ENCODE data around the gene USF1.
A peak's percentile ranks its signal among the peaks of the same experiment; 100 is the strongest.
"Not testable (repeated sequence)": the region's sequence is repeated elsewhere in the genome, so short reads cannot be mapped to it uniquely, and the experiment has no call there.

Gene USF1

DNA sequence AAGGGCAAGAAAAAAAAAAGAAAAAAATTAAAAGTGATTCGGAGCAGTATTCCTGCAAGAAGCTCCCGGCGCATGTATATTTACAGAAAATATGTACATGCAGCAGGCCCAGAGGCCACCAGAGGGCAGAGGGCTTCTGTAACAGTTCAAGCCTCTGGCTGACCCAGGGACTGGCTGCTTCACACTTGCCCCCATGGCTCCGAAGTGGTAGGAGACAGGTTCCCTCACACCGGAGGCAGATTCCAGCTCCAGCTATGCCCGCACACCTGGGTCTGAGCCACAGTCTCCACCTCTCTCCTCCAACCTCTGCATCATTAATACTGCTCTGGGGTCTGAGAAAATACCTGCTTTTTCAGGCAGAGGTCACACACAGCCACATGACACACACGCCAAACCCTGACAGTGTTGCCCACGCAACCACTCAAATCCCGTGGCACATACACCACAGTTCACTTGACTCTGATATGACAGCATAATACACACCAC, 26.2 kb upstream of the USF1 start:
- H3K4me3 ChIP-seq (replicated peaks; ENCODE audit: low read depth, low read length): no peak overlapping the region
- TF ChIP-seq, protein P1, sequence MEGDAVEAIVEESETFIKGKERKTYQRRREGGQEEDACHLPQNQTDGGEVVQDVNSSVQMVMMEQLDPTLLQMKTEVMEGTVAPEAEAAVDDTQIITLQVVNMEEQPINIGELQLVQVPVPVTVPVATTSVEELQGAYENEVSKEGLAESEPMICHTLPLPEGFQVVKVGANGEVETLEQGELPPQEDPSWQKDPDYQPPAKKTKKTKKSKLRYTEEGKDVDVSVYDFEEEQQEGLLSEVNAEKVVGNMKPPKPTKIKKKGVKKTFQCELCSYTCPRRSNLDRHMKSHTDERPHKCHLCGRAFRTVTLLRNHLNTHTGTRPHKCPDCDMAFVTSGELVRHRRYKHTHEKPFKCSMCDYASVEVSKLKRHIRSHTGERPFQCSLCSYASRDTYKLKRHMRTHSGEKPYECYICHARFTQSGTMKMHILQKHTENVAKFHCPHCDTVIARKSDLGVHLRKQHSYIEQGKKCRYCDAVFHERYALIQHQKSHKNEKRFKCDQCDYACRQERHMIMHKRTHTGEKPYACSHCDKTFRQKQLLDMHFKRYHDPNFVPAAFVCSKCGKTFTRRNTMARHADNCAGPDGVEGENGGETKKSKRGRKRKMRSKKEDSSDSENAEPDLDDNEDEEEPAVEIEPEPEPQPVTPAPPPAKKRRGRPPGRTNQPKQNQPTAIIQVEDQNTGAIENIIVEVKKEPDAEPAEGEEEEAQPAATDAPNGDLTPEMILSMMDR (IDR thresholded peaks at IDR 0.05; ENCODE audit: low read depth, low read length, missing control alignments): peak; percentile 34
- DNase-seq (ENCODE audit: extremely low read depth, low read depth): no peak

- TF ChIP-seq, protein P1 (IDR thresholded peaks at IDR 0.05; ENCODE audit: low read depth, low read length, missing control alignments): no peak
- H3K4me3 ChIP-seq (replicated peaks; ENCODE audit: low read depth, low read length): no peak overlapping the region
- DNase-seq (ENCODE audit: extremely low read depth, low read depth): no peak
Measured at GRCh38 chr1:161070761-161071160, 25.0 kb upstream of the USF1 start.

DNA sequence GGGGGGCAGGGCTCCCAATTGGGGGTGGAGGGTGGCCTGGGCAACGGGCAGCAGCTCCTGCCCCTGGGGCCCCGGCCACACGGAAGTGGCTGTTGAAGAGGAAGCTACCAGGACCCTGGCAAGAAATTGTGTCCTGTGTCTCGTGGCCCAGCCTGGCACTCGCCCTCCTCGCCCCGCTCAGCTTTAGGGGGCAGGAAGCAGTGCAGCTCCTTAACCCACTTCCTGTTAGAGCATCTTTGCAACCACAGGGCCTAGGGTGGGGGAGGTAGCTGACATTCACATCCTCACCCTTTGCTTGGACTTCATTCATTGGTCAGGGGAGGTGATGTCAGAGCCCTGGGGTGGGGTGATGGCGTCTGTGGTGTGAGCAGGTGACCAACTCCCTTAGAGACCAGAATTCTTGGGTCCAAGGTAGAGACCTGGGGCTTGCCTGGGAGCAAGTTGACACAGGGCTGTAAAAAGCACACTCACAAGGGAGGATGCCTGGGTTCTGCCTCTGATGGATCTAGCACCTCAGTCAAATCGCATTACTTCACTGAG, 24.0 kb upstream of the USF1 start, which contains the start of gene ARHGAP30:
ARHGAP30 (minus strand) TSS at position 161 of the 540 bp plus-strand sequence. CDS start 267 bp downstream, outside the sequence.
- TF ChIP-seq, protein P1 (IDR thresholded peaks at IDR 0.05; ENCODE audit: low read depth, low read length, missing control alignments): no peak
- H3K4me3 ChIP-seq (replicated peaks; ENCODE audit: low read depth, low read length): no peak within 1 kb of the TSS

GRCh38 chr1:161069241-161069640, 23.5 kb upstream of the USF1 start:
- DNase-seq (ENCODE audit: extremely low read depth, low read depth): no peak
- H3K4me3 ChIP-seq (replicated peaks; ENCODE audit: low read depth, low read length): no peak overlapping the region
- TF ChIP-seq, protein P1 (IDR thresholded peaks at IDR 0.05; ENCODE audit: low read depth, low read length, missing control alignments): no peak

More for the DNA sequence above, 24.0 kb upstream of the USF1 start, which contains the start of gene ARHGAP30:
- DNase-seq (ENCODE audit: extremely low read depth, low read depth): no peak

GRCh38 chr1:161068306-161069234, 22.8 kb upstream of the USF1 start:
- H3K4me3 ChIP-seq (replicated peaks; ENCODE audit: low read depth, low read length): no peak overlapping the region
- TF ChIP-seq, protein P1 (IDR thresholded peaks at IDR 0.05; ENCODE audit: low read depth, low read length, missing control alignments): no peak
- no peak for DNase-seq (ENCODE audit: extremely low read depth, low read depth)

DNA sequence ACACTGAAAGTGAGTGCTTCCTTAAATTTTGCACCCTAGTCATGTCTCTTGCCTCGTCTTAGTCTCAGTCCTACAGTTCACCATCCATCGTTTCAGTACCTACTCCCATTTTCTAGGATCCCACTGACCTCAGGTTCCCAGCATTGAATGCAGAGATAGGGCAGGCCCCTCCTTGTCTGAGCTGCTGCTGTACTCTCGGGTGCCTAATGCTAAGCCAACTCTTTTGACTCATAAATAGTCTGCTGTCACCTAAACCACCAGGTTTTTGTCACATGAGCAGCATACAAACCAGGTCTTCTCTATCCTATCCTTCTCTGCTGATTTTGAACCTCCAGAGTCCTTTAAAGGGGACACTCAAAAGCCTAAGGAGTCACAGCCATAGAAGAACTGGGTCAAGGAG, 20.9 kb upstream of the USF1 start:
- TF ChIP-seq, protein P1 (IDR thresholded peaks at IDR 0.05; ENCODE audit: low read depth, low read length, missing control alignments): no peak
- no peak overlapping the region for H3K4me3 ChIP-seq (replicated peaks; ENCODE audit: low read depth, low read length)
- no peak for DNase-seq (ENCODE audit: extremely low read depth, low read depth)

DNA sequence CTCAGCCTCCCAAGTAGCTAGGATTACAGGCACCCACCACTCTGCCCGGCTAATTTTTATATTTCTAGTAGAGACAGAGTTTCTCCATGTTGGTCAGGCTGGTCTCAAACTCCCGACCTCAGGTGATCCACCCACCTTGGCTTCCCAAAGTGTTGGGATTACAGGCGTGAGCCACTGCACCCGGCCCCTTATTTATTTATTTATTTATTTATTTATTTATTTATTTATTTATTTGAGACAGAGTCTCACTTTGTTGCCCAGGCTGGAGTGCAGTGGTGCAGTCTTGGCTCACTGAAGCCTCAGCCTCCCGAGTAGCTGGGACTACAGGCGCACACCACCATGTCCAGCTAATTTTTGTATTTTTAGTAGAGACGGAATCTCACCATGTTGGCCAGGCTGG, 19.9 kb upstream of the USF1 start:
- not testable (repeated sequence) for H3K4me3 ChIP-seq (replicated peaks; ENCODE audit: low read depth, low read length); DNase-seq (ENCODE audit: extremely low read depth, low read depth)

DNA sequence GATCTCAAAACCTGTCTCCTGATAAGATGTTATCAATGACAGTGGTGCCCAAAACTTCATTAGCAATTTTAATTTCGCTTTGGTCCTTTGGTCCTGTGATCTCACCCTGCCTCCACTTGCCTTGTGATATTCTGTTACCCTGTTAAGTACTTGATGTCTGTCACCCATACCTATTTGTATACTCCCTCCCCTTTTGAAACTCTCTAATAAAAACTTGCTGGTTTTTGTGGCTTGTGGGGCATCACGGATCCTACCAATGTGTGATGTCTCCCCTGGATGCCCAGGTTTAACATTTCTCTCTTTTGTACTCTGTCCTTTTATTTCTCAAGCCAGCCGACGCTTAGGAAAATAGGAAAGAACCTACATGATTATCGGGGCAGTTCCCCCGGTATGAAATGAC, 18.2 kb upstream of the USF1 start:
- H3K4me3 ChIP-seq (replicated peaks; ENCODE audit: low read depth, low read length); DNase-seq (ENCODE audit: extremely low read depth, low read depth): not testable (repeated sequence)
